Adrenal gland (tissue), 12 donors: ENCODE data around the gene CASS4. TPM values are rescaled to one million over a fixed set of nuclear protein-coding genes. Genes with fewer than 3 reads are reported as not detected.

Experiments
- DNase-seq, 7 donors: peaks; one replicate each; pipeline ENCODE4 v3.0.0-alpha.2; 2019 to 2020
- H3K27ac ChIP-seq, 5 donors: fragments of 200-600 bp; sonication (generic) in 4 of 5; 1 replicate in 3 of 5; 2 replicates in 2 of 5; pipeline versions ENCODE4 v1.5.1 to v1.8.0; 2016 to 2020; ENCODE audit warnings: mild to moderate bottlenecking in 1 of 5
- H3K27me3 ChIP-seq: fragments of 200-600 bp; 2 replicates; pipeline ENCODE4 v1.8.0; 2021
- H3K36me3 ChIP-seq, 2 donors: fragments of 200-600 bp; replicated peaks in 1 of 2; 1 replicate in 1 of 2; 2 replicates in 1 of 2; pipeline versions ENCODE4 v1.5.1 to v1.8.0; 2018 to 2022
- H3K4me1 ChIP-seq, 2 donors: fragments of 200-600 bp; replicated peaks in 1 of 2; 1 replicate in 1 of 2; 2 replicates in 1 of 2; pipeline versions ENCODE4 v1.5.1 to v1.8.0; 2018 to 2021
- H3K4me3 ChIP-seq, 4 donors: fragments of 200-600 bp; sonication (generic) in 3 of 4; one replicate each; pipeline ENCODE4 v1.5.1; 2016 to 2018
- H3K9me3 ChIP-seq, 3 donors: fragments of 200-600 bp; sonication (generic) in 1 of 3; replicated peaks in 1 of 3; 1 replicate in 2 of 3; 2 replicates in 1 of 3; pipeline versions ENCODE4 v1.5.1 to v1.8.0; 2016 to 2021
- POLR2A ChIP-seq, 2 donors: fragments of 450-650 bp; IDR thresholded peaks; one replicate each; pipeline ENCODE4 v1.6.1; 2017; ENCODE audit warnings: antibody characterized with exemption in 2 of 2, mild to moderate bottlenecking in 2 of 2, moderate library complexity in 1 of 2
- WGBS, 4 donors: extraction: QIAGEN DNeasy Blood & Tissue Kit in 2 of 4; methylation state at CpG; one replicate each; pipeline versions ENCODE4 v1.1.5 to v1.1.7; 2013 to 2017; 5-methylcytosine and 5-hydroxymethylcytosine counted together
- intact Hi-C, 2 donors: fragments of 100-400 bp; cut with DNase I; formaldehyde crosslinking; loops; one replicate each; pipeline versions ENCODE4 v1.14.1 to v1.15.0; 2022 to 2023
- polyA plus RNA-seq, 3 donors: library from polyadenylated mRNA; stranded (reverse); fragments of 200-250 nt in 2 of 3; fragments of 350-450 nt in 1 of 3; fragmentation: Illumina TruSeq in 1 of 3; extraction: RNeasy Lipid Tissue Mini Kit (QIAGEN cat#74804) in 1 of 3; gene quantifications; one replicate each; pipeline ENCODE4 v1.2.3, GENCODE V29; 2013 to 2014
- total RNA-seq, 9 donors: library from RNA; depleted of rRNA in 4 of 9; stranded (reverse); fragments of >200 nt in 4 of 9; fragments of 120-200 nt in 1 of 9; fragmentation: NEBNext Ultra II Directional in 1 of 9; extraction: Animal tissue kit (Norgen Biotek cat#: 25700) in 1 of 9; gene quantifications; one replicate each; pipeline versions ENCODE4 v1.1.0 to v1.2.4, GENCODE V29; 2013 to 2023
- TF ChIP-seq, protein P1 (sequence below), 6 experiments: fragments of 450-650 bp in 4 of 6; fragments of 200-600 bp in 2 of 6; sonication (generic) in 1 of 6; IDR thresholded peaks; 1 replicate in 5 of 6; 2 replicates in 1 of 6; pipeline versions ENCODE4 v1.5.1 to v1.8.0; 2016 to 2021; ENCODE audit warnings: antibody characterized with exemption in 6 of 6, mild to moderate bottlenecking in 2 of 6, moderate library complexity in 1 of 6
- donor health status: healthy with polysubstance abuse.
- donor health status: Bipolar disorder and iron deficiency.
- donor health status: DM: yes; HTN: yes; CAD: no.
- donor health status: DM: no; HTN: no; CAD: no.
- donor health status: DM: no; HTN: no; CAD: no.
- donor health status: DM: yes; HTN: yes; CAD: no.

Gene CASS4
- total and polyA plus RNA-seq, 12 donors, result 0.37 to 4.7 (median 1.4) TPM

DNA sequence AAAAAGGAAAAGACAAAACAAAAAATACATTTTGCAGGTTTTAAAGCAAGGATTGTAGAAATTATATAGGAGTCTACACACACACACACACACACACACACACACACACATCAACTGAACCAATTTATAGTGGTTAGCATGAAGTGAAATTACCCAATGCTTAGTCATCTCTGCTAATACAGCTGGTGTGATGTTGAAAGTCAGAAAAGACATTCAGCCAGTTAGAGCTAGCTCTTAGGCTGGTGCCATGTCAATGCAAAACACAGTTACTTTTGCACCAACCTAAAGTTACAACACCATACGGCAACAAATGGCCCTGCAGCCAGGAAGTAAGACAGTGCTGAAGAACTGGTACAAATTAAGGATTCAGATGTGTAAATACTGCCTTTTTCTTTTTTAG lies 38.1 kb upstream of the CASS4 start:
- DNase-seq, result peak in 3 of 7 donors; percentile 22 to 42 (median 31)
- intact Hi-C loops, result no loop called here
- no peaks in the 10 kb centered on the region for H3K9me3 ChIP-seq
- TF ChIP-seq, protein P1, sequence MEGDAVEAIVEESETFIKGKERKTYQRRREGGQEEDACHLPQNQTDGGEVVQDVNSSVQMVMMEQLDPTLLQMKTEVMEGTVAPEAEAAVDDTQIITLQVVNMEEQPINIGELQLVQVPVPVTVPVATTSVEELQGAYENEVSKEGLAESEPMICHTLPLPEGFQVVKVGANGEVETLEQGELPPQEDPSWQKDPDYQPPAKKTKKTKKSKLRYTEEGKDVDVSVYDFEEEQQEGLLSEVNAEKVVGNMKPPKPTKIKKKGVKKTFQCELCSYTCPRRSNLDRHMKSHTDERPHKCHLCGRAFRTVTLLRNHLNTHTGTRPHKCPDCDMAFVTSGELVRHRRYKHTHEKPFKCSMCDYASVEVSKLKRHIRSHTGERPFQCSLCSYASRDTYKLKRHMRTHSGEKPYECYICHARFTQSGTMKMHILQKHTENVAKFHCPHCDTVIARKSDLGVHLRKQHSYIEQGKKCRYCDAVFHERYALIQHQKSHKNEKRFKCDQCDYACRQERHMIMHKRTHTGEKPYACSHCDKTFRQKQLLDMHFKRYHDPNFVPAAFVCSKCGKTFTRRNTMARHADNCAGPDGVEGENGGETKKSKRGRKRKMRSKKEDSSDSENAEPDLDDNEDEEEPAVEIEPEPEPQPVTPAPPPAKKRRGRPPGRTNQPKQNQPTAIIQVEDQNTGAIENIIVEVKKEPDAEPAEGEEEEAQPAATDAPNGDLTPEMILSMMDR (IDR thresholded peaks at IDR 0.05), result no peak
- TF ChIP-seq POLR2A (IDR thresholded peaks at IDR 0.05), result peak in 1 of 2 donors; percentile 21
- 13 to 42% (median 29%) methylated on average over 1 of the region's 1 CpG for WGBS, 4 donors
- H3K27me3 ChIP-seq, result no peaks in the 10 kb centered on the region
- H3K4me3 ChIP-seq, result no peak overlapping the region
- H3K36me3 ChIP-seq, result no peaks in the 10 kb centered on the region
- peak overlapping the region in 3 of 5 donors; percentile 1 to 32 (median 26) for H3K27ac ChIP-seq
- peaks cover 0 to 5% of the 10 kb centered on the region in 2 donors for H3K4me1 ChIP-seq

DNA sequence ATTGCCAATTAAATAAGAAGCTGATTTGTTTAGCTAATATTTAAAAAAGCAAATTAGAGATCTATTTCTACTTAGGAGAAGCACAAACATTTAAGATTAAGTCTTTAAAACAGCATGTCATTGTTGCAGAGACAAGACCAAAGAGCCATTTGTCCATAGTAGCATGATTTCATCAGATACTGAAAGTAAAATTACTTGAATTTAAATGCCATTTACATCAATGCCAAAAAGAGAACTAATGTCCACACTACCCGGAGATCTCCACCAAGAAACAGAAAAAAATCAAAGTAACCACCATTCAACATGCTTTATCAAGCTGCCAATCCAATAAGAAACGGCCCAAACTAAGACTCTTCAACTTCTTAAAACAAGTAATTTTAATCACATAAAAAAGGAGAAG lies 35.7 kb upstream of the CASS4 start:
- no peak for DNase-seq
- no peak overlapping the region for H3K4me3 ChIP-seq
- H3K27ac ChIP-seq, result no peak overlapping the region
- H3K36me3 ChIP-seq, result no peaks in the 10 kb centered on the region
- no peaks in the 10 kb centered on the region for H3K27me3 ChIP-seq
- H3K4me1 ChIP-seq, result peaks cover 0 to 13% of the 10 kb centered on the region in 2 donors
- H3K9me3 ChIP-seq, result no peaks in the 10 kb centered on the region
- no peak for TF ChIP-seq POLR2A (IDR thresholded peaks at IDR 0.05)
- TF ChIP-seq, protein P1 (IDR thresholded peaks at IDR 0.05), result no peak
- 73 to 85% (median 83%) methylated on average over 2 of the region's 2 CpGs for WGBS, 4 donors
- intact Hi-C loops, result no loop called here

DNA sequence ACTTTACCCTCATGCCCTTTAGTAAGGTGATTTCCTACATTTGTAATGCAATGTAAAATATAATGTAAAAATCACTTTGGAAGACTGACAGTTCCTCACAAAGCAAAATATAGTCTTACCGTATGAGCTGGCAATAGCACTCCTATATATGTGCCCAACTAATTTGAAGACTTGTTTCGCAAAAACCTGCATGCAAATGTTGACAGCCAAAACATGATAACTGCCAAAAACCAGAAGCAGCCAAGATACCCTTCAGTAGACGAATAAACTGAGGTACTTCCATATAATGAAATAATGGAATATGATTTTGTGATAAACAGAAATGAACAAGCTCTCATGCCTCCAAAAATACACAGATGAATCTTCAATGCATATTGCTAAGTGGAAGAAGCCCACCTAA lies 33.7 kb upstream of the CASS4 start:
- Histone ChIP-seq H3K27ac (no peak overlapping the region), H3K9me3 (no peaks in the 10 kb centered on the region), H3K36me3 (no peaks in the 10 kb centered on the region), H3K4me3 (no peak overlapping the region), H3K27me3 (no peaks in the 10 kb centered on the region), H3K4me1 (peaks cover 0 to 13% of the 10 kb centered on the region in 2 donors)
- intact Hi-C loops, result no loop called here
- no peak for TF ChIP-seq POLR2A (IDR thresholded peaks at IDR 0.05)
- TF ChIP-seq, protein P1 (IDR thresholded peaks at IDR 0.05), result no peak
- 91 to 95% (median 94%) methylated on average over 3 of the region's 3 CpGs for WGBS, 4 donors
- no peak for DNase-seq

DNA sequence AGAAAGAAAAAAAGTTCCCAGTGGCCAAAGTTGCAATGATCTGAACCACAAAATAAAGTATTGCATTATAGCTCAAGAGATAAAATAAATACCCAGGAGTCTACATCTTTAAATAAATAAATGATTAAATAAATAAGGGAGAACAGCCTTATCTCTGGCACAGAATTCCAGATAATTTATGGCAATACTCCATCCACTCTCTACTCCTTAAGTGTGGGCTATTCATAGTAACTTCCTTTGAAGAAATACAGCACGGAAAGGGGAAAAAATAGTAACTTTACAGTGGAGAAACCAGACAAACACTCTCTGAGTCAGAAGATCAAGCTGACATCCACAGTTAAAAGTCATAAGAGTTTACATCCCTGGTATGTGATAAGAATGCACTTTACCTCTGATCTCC lies 31.7 kb upstream of the CASS4 start:
- no peak for DNase-seq
- Histone ChIP-seq H3K9me3 (no peaks in the 10 kb centered on the region), H3K36me3 (no peaks in the 10 kb centered on the region), H3K4me3 (no peak overlapping the region), H3K27me3 (no peaks in the 10 kb centered on the region), H3K27ac (no peak overlapping the region), H3K4me1 (peaks cover 0 to 7% of the 10 kb centered on the region in 2 donors)
- intact Hi-C loops, result no loop called here
- 3 to 17% (median 10%) methylated on average over 1 of the region's 1 CpG for WGBS, 4 donors
- TF ChIP-seq, protein P1 (IDR thresholded peaks at IDR 0.05), result no peak
- TF ChIP-seq POLR2A (IDR thresholded peaks at IDR 0.05), result no peak
